ENCODE measurements around the gene ZNF143. TPM values are rescaled to one million over a fixed set of nuclear protein-coding genes. Genes with fewer than 3 reads are reported as not detected.

ZNF143 gene
- total RNA-seq, 3 donors from 2014 or later (not counting 1 experiment from before 2014, with no cell fraction given) = 27.4 to 32.7 (median 32.6) TPM

GRCh38 chr11:9518835-9519410 is 58.1 kb downstream of the ZNF143 start:
- H3K36me3 ChIP-seq (ENCODE audit: control insufficient read depth, insufficient read depth, low read length) = peaks cover 32% of the 10 kb centered on the region
- Mint-ChIP-seq H3K4me1 (peaks cover 0 to 5% of the 10 kb centered on the region in 2 donors), H3K27me3 (ENCODE audit: low read depth in 2 of 2) (no peaks in the 10 kb centered on the region), H3K9me3 (no peaks in the 10 kb centered on the region), H3K36me3 (peaks cover 18% of the 10 kb centered on the region), H3K4me3 (no peak overlapping the region), H3K27ac (no peak overlapping the region)
- no peaks in the 10 kb centered on the region for H3K9me3 ChIP-seq (ENCODE audit: control insufficient read depth, insufficient read depth, low read length)
- TF ChIP-seq, protein P1, sequence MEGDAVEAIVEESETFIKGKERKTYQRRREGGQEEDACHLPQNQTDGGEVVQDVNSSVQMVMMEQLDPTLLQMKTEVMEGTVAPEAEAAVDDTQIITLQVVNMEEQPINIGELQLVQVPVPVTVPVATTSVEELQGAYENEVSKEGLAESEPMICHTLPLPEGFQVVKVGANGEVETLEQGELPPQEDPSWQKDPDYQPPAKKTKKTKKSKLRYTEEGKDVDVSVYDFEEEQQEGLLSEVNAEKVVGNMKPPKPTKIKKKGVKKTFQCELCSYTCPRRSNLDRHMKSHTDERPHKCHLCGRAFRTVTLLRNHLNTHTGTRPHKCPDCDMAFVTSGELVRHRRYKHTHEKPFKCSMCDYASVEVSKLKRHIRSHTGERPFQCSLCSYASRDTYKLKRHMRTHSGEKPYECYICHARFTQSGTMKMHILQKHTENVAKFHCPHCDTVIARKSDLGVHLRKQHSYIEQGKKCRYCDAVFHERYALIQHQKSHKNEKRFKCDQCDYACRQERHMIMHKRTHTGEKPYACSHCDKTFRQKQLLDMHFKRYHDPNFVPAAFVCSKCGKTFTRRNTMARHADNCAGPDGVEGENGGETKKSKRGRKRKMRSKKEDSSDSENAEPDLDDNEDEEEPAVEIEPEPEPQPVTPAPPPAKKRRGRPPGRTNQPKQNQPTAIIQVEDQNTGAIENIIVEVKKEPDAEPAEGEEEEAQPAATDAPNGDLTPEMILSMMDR (IDR thresholded peaks at IDR 0.05) = no peak
- DNase-seq (no peak), ATAC-seq (no peak)
- intact Hi-C loops (cut with micrococcal nuclease) = no loop called here
- 95% methylated on average over 7 of the region's 9 CpGs for WGBS (ENCODE audit: insufficient coverage)
- no peak overlapping the region for H3K27ac ChIP-seq (ENCODE audit: low read length)
- no peak overlapping the region for H3K4me3 ChIP-seq (ENCODE audit: low read length)
- no peaks in the 10 kb centered on the region for H3K27me3 ChIP-seq (ENCODE audit: control insufficient read depth, insufficient read depth, low read length)
- no peaks in the 10 kb centered on the region for H3K4me1 ChIP-seq (ENCODE audit: control insufficient read depth, insufficient read depth, low read length)

DNA sequence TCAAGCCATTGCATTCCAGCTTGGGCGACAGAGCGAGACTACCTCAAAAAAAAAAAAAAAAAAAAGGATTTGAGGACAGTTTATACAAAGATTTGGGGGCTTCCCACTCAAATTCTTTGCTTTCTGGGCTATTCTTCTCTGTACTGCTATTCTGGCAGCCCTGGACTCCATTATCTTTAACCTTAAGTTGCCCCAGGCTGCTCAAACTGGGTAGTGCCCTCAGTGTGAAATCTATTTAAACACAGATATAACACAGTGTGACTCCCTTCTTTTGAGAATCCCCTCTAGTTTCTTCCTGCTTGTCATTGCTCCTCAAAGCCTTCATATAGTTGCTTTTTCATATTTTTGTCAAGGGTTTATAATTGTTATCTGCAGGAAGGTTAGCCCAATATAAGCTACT is 63.2 kb downstream of the ZNF143 start:
- WGBS (ENCODE audit: insufficient coverage) = 97% methylated on average over 2 of the region's 2 CpGs
- Mint-ChIP-seq H3K27ac (no peak overlapping the region), H3K4me3 (no peak overlapping the region), H3K4me1 (no peaks in the 10 kb centered on the region), H3K9me3 (no peaks in the 10 kb centered on the region), H3K27me3 (ENCODE audit: low read depth in 2 of 2) (no peaks in the 10 kb centered on the region), H3K36me3 (no peaks in the 10 kb centered on the region)
- intact Hi-C loops (cut with micrococcal nuclease) = no loop called here
- H3K27me3 ChIP-seq (ENCODE audit: control insufficient read depth, insufficient read depth, low read length) = no peaks in the 10 kb centered on the region
- H3K27ac ChIP-seq (ENCODE audit: low read length) = no peak overlapping the region
- H3K36me3 ChIP-seq (ENCODE audit: control insufficient read depth, insufficient read depth, low read length) = peaks cover 33% of the 10 kb centered on the region
- no peak for DNase-seq
- H3K9me3 ChIP-seq (ENCODE audit: control insufficient read depth, insufficient read depth, low read length) = no peaks in the 10 kb centered on the region
- TF ChIP-seq, protein P1 (IDR thresholded peaks at IDR 0.05) = no peak
- ATAC-seq = no peak
- H3K4me3 ChIP-seq (ENCODE audit: low read length) = no peak overlapping the region
- no peaks in the 10 kb centered on the region for H3K4me1 ChIP-seq (ENCODE audit: control insufficient read depth, insufficient read depth, low read length)

DNA sequence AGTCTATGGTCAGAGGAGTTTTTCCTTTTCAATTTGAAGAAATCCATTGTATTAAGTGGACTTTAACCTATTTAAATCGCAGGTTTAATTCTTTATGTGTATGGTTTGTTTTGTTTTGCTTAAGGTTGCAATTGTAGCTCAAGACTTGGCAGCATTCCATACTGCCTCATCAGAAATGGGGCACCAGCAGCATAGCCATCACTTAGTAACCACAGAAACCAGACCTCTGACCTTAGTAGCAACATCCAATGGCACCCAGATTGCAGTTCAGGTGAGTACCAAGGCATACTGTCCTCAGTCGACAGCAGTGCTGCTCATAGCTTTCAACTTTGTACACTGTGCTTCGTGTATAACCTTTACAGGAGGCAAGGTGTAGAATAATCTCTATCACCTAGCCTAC is 64.3 kb downstream of the ZNF143 start:
- Histone ChIP-seq H3K4me3 (ENCODE audit: low read length) (no peak overlapping the region), H3K9me3 (ENCODE audit: control insufficient read depth, insufficient read depth, low read length) (no peaks in the 10 kb centered on the region), H3K27me3 (ENCODE audit: control insufficient read depth, insufficient read depth, low read length) (no peaks in the 10 kb centered on the region), H3K27ac (ENCODE audit: low read length) (no peak overlapping the region), H3K36me3 (ENCODE audit: control insufficient read depth, insufficient read depth, low read length) (peaks cover 31% of the 10 kb centered on the region), H3K4me1 (ENCODE audit: control insufficient read depth, insufficient read depth, low read length) (no peaks in the 10 kb centered on the region)
- intact Hi-C loops (cut with micrococcal nuclease) = no loop called here
- WGBS (ENCODE audit: insufficient coverage) = 81% methylated on average over 2 of the region's 3 CpGs
- no peaks in the 10 kb centered on the region for H3K27me3 Mint-ChIP-seq (ENCODE audit: low read depth in 2 of 2)
- ATAC-seq = no peak
- no peak overlapping the region for H3K4me3 Mint-ChIP-seq
- TF ChIP-seq, protein P1 (IDR thresholded peaks at IDR 0.05) = no peak
- H3K4me1 Mint-ChIP-seq = no peaks in the 10 kb centered on the region
- DNase-seq = no peak
- no peak overlapping the region for H3K27ac Mint-ChIP-seq
- no peaks in the 10 kb centered on the region for H3K36me3 Mint-ChIP-seq
- no peaks in the 10 kb centered on the region for H3K9me3 Mint-ChIP-seq

Data from natural killer cell (primary cell).